GM21447 (cell line): ENCODE measurements around the gene GLYATL2.

Source experiments
- ATAC-seq: cut with Tn5 transposase; IDR thresholded peaks from one replicate; pipeline ENCODE4 v1.9.1; 2021; ENCODE audit not compliant: unreplicated experiment

Gene GLYATL2

DNA sequence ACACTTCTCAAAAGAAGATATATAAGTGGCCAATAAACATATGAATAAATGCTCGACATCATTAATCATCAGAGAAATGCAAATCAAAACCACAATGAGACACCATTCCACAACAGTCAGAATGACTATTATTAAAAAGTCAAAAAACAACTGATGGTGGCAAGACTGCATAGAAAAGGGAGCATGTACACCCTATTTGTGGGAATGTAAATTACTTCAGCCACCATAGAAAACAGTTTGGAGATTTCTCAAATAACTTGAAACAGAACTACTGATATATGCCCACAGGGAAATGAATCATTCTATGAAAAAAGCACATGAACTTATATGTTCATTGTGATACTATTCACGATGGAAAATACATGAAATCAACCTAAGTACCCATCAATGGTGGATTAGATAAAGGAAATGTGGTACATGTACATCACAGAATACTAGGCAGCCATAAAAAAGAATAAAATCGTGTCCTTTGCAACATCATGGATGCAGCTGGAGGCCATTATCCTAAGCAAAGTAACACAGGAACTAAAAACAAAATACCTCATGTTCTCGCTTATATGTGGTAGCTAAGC, 42.4 kb downstream of the GLYATL2 start:
- ATAC-seq, result no peak

DNA sequence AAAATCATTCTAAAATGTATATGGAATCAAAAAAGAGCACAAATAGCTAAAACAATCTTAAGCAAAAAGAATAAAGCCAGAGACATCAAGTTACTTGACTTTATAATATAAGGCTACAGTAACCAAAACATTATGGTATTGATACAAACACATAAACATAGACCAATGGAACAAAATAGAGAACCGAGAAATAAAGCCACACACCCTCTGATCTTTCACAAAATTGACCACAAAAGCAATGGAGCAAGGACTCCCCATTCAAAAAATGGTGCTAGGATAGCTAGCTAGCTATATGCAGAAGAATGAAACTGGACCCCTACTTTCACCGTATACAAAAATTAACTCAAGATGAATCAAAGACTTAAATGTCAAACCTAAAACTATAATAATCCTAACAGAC, 43.2 kb downstream of the GLYATL2 start:
- no peak for ATAC-seq

- no peak for ATAC-seq
Measured at GRCh38 chr11:58796333-58796732, 48.2 kb downstream of the GLYATL2 start.

GRCh38 chr11:58788355-58789023, 56.0 kb downstream of the GLYATL2 start:
- ATAC-seq, result peak; percentile 87

DNA sequence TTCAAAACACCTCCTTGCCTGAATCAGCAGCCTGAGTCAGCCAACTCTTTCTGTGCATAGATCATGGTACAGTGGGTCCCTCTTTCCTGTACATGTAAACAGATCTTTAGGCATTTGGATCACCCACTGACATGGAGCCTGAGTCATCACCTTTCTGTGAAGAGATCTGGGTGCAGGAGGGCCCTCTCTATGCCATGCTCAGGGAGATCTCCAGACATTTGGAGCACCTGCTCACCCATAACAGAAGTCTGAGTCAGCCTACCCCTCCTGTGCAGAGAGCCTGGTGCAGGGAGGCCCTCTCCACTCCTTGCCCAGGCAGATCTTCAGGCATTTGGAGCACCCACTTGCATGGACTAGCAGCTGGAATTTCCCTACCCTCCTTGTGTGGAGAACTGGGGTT, 56.6 kb downstream of the GLYATL2 start:
- peak; percentile 23 for ATAC-seq

GRCh38 chr11:58786693-58787092, 57.8 kb downstream of the GLYATL2 start:
- ATAC-seq, result no peak

DNA sequence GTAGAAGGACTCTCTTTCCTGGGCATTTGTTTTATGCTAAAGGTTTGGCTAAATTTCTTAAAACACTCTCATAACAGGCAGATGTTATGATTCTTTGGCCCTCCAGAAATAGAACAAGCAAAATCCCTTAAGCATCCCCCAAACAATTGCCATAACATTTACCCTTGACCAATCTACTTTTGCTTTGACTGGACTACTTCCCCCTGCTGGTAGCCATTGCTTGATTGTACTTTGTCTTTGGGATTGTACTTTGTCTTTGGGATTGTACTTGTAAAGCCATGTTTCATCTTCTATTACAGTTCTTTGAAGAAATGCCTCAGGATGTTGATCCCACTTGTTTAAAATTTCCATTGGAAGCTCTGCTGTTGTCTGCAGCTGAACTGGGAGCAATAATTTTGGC, 59.5 kb downstream of the GLYATL2 start:
- no peak for ATAC-seq
